Embryonic facial prominence (tissue), 1 donor: ENCODE measurements around the gene TNP2.
"Not testable (repeated sequence)": the region's sequence is repeated elsewhere in the genome, so short reads cannot be mapped to it uniquely, and the experiment has no call there.

Experiments
- DNase-seq: peaks from one replicate; pipeline ENCODE4 v3.0.0-alpha.2; 2016; ENCODE audit errors: extremely low spot score

Gene TNP2

DNA sequence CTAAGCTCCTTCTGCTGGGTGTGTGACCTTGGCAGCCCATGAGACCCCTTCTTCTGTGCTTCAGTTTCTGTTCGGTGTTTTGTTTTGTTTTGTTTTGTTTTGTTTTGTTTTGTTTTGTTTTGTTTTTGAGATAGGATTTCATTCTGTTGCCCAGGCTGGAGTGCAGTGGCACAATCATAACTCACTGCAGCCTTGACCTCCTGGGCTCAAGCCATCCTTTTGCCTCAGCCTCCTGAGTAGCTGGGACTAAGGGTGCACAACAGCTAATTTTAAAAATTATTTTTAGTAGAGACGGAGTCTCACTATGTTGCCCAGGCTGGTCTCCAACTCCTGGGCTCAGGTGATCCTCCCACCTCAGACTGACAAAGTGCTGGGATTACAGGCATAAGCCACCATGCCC is 48.6 kb downstream of the TNP2 start:
- DNase-seq: not testable (repeated sequence)

DNA sequence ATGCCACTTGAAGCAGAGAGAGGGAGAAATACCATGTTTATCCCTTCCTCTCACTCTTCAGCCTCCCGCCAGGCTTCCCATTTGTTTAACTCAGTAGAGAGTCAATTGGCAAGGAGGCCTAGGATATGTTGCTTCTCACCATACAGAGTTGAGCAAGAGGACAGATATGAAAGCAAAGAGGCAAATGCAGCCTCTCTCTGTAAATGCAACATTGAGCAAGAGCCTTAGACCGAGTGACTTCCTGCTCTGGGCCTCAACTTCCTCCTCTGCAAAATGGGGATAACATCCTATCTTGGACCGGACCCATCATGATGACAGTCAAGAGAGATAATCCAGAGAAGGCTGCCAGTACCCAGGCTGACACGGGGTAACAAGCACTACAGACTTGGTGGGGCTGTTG is 49.9 kb downstream of the TNP2 start:
- DNase-seq: no peak

DNA sequence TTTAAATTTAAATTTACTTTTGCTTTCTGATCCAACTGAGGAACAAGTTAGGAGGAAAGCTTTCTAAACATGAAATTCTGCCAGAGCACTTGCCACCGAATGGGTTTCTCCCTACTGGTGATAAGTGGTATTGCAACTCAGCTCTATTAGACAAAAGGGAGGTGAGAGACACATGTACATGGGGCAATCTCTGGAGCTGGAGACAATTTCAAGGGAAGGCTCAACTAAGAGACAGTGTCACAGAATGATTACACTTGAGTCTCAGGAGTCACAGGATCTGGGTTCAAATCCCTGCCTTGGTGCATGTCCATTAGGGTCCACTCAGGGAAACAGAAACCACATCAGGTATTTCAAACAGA is 50.5 kb downstream of the TNP2 start:
- DNase-seq: no peak
